ENCODE results near the gene MBTPS1.

GRCh38 chr16:84119368-84119767 lies 2.6 kb upstream of the MBTPS1 start:
- TF ChIP-seq CTCF (IDR thresholded peaks at IDR 0.05), result no peak
- no peak for TF ChIP-seq POLR2A (IDR thresholded peaks at IDR 0.05)
- TF ChIP-seq POLR2AphosphoS5 (IDR thresholded peaks at IDR 0.05), result no peak

All from stomach (tissue), 4 donors.